Loucy (cell line): ENCODE data around the gene AIG1.

Source experiments
- CTCF ChIP-seq: fragments of 200-600 bp; sonication (generic); conservative IDR thresholded peaks from 2 replicates; pipeline ENCODE4 v1.5.1; 2014; ENCODE audit warnings: mild to moderate bottlenecking, antibody characterized with exemption, low read length
- EZH2phosphoT487 ChIP-seq: fragments of 200-600 bp; IDR thresholded peaks from 2 replicates; pipeline ENCODE4 v1.6.1; 2018; ENCODE audit warnings: antibody characterized with exemption, mild to moderate bottlenecking, moderate library complexity, borderline replicate concordance

- TF ChIP-seq EZH2phosphoT487 (no peak), CTCF (no peak)
Measured at GRCh38 chr6:143167224-143167623, 106.5 kb downstream of the AIG1 start.
